ENCODE data around the gene SCN2A. TPM values are rescaled to one million over a fixed set of nuclear protein-coding genes. Genes with fewer than 3 reads are reported as not detected.

The SCN2A gene
- total and polyA plus RNA-seq, 2 experiments from 2014 or later = 0.95 TPM; not detected in 1

GRCh38 chr2:165294912-165295311 lies 55.7 kb downstream of the SCN2A start:
- DNase-seq (ENCODE audit: low read depth in 1 of 2, low spot score in 1 of 2) = no peak
- TF ChIP-seq, protein P1, sequence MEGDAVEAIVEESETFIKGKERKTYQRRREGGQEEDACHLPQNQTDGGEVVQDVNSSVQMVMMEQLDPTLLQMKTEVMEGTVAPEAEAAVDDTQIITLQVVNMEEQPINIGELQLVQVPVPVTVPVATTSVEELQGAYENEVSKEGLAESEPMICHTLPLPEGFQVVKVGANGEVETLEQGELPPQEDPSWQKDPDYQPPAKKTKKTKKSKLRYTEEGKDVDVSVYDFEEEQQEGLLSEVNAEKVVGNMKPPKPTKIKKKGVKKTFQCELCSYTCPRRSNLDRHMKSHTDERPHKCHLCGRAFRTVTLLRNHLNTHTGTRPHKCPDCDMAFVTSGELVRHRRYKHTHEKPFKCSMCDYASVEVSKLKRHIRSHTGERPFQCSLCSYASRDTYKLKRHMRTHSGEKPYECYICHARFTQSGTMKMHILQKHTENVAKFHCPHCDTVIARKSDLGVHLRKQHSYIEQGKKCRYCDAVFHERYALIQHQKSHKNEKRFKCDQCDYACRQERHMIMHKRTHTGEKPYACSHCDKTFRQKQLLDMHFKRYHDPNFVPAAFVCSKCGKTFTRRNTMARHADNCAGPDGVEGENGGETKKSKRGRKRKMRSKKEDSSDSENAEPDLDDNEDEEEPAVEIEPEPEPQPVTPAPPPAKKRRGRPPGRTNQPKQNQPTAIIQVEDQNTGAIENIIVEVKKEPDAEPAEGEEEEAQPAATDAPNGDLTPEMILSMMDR (IDR thresholded peaks at IDR 0.05; ENCODE audit: low read depth, low read length) = no peak
- no peak overlapping the region for H3K4me3 ChIP-seq

GRCh38 chr2:165295643-165296042 lies 56.4 kb downstream of the SCN2A start:
- TF ChIP-seq, protein P1 (IDR thresholded peaks at IDR 0.05; ENCODE audit: low read depth, low read length) = no peak
- Histone ChIP-seq H3K36me3 (no peaks in the 10 kb centered on the region), H3K4me1 (ENCODE audit: low read depth) (no peaks in the 10 kb centered on the region), H3K9me3 (ENCODE audit: low read depth) (no peaks in the 10 kb centered on the region), H3K27ac (no peak overlapping the region), H3K27me3 (no peaks in the 10 kb centered on the region), H3K4me3 (no peak overlapping the region)
- no peak for DNase-seq (ENCODE audit: low read depth in 1 of 2, low spot score in 1 of 2)

More at GRCh38 chr2:165294912-165295311, 55.7 kb downstream of the SCN2A start:
- no peaks in the 10 kb centered on the region for H3K4me1 ChIP-seq (ENCODE audit: low read depth)
- no peak overlapping the region for H3K27ac ChIP-seq
- no peaks in the 10 kb centered on the region for H3K36me3 ChIP-seq
- H3K9me3 ChIP-seq (ENCODE audit: low read depth) = no peaks in the 10 kb centered on the region
- H3K27me3 ChIP-seq = no peaks in the 10 kb centered on the region

DNA sequence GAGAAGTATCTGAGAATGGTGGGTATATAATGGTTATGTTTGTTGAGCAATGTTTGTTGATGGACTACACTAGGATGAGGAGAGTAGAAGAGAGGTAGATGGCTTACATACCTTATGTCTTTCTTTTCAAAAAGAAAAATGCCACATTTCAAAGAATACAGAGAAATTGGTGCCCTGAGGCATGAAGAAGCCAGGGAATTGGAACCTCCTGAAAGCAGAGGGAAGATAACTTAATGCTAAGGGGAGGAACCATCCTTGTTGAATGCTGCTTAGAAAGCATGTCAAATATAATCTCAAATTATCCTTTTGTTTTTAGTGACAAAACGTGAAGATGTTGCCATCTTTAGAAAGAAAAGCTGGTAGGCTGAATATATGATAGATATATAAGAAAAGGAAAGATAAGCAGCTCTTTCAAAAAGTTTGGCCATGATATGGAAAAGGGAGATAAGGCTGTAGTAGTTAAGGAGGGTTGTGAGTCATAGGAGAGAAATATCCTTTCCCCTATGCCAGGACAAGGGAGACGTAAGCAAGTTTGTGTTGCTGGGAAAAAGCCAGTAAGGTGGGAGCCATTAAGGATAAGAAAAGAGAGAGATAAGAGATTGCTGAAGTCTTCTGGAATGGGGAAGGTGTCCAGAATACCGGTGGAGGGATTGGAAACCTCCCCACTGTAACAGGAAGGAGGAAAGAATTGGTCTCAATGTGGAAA lies 66.3 kb downstream of the SCN2A start:
- no peaks in the 10 kb centered on the region for H3K9me3 ChIP-seq (ENCODE audit: low read depth)
- H3K4me3 ChIP-seq = no peak overlapping the region
- H3K27me3 ChIP-seq = no peaks in the 10 kb centered on the region
- no peak overlapping the region for H3K27ac ChIP-seq
- TF ChIP-seq, protein P1 (IDR thresholded peaks at IDR 0.05; ENCODE audit: low read depth, low read length) = no peak
- DNase-seq (ENCODE audit: low read depth in 1 of 2, low spot score in 1 of 2) = peak in 1 of 2 donors; percentile 7
- no peaks in the 10 kb centered on the region for H3K36me3 ChIP-seq
- no peaks in the 10 kb centered on the region for H3K4me1 ChIP-seq (ENCODE audit: low read depth)

- DNase-seq (ENCODE audit: low read depth in 1 of 2, low spot score in 1 of 2) = no peak
- H3K27ac ChIP-seq = no peak overlapping the region
- no peaks in the 10 kb centered on the region for H3K27me3 ChIP-seq
- H3K4me1 ChIP-seq (ENCODE audit: low read depth) = no peaks in the 10 kb centered on the region
- no peaks in the 10 kb centered on the region for H3K36me3 ChIP-seq
- TF ChIP-seq, protein P1 (IDR thresholded peaks at IDR 0.05; ENCODE audit: low read depth, low read length) = no peak
- no peak overlapping the region for H3K4me3 ChIP-seq
- no peaks in the 10 kb centered on the region for H3K9me3 ChIP-seq (ENCODE audit: low read depth)
Measured at GRCh38 chr2:165307317-165307716, 68.1 kb downstream of the SCN2A start.

DNA sequence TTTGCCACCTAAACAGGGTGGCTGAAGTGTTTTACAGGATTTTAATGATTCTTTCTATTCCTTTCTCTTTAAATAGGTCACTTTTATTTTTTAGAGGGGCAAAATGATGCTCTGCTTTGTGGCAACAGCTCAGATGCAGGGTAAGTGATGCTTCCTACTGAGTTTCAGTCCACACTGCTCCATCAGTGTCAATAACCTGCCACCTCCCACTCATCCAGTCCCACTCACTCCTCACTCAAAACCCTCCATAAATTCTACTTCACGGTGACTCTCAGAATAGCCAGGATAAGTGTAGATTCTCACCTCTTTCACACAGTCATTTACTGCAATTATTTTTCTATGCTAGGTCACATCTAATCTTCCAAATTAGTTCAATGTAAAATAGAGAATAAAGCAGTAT lies 72.7 kb downstream of the SCN2A start:
- TF ChIP-seq, protein P1 (IDR thresholded peaks at IDR 0.05; ENCODE audit: low read depth, low read length) = no peak
- no peaks in the 10 kb centered on the region for H3K9me3 ChIP-seq (ENCODE audit: low read depth)
- no peak for DNase-seq (ENCODE audit: low read depth in 1 of 2, low spot score in 1 of 2)
- H3K4me1 ChIP-seq (ENCODE audit: low read depth) = no peaks in the 10 kb centered on the region
- no peak overlapping the region for H3K4me3 ChIP-seq
- H3K27me3 ChIP-seq = no peaks in the 10 kb centered on the region
- no peaks in the 10 kb centered on the region for H3K36me3 ChIP-seq
- no peak overlapping the region for H3K27ac ChIP-seq

All from cardiac muscle cell (in vitro differentiated cells and primary cell).